Right cardiac atrium (tissue), 5 donors: ENCODE results near the gene GGA2. TPM values are rescaled to one million over a fixed set of nuclear protein-coding genes. Genes with fewer than 3 reads are reported as not detected.
"Not testable (repeated sequence)": the region's sequence is repeated elsewhere in the genome, so short reads cannot be mapped to it uniquely, and the experiment has no call there.

Experiments
- ATAC-seq, 2 donors: fragments of 200-7000 bp; cut with Tn5 transposase; one replicate each; pipeline versions ENCODE4 v1.8.0 to v1.9.1; 2020; ENCODE audit warnings: moderate library complexity in 2 of 2, mild to moderate bottlenecking in 1 of 2
- DNase-seq, 3 donors: peaks; one replicate each; pipeline ENCODE4 v3.0.0-alpha.2; 2020
- H3K27ac ChIP-seq: one replicate; pipeline ENCODE4 v1.5.1; 2013; ENCODE audit warnings: mild to moderate bottlenecking, low read length, control low read depth, moderate library complexity
- H3K27me3 ChIP-seq: one replicate; pipeline ENCODE4 v1.6.1; 2013; ENCODE audit not compliant: control insufficient read depth, insufficient read depth
- H3K4me1 ChIP-seq: one replicate; pipeline ENCODE4 v1.6.1; 2013; ENCODE audit warnings: low read length; ENCODE audit not compliant: control insufficient read depth, insufficient read depth
- H3K4me3 ChIP-seq: one replicate; pipeline ENCODE4 v1.5.1; 2013; ENCODE audit warnings: low read length, control low read depth
- H3K9me3 ChIP-seq: one replicate; pipeline ENCODE4 v1.6.1; 2013; ENCODE audit warnings: low read length; ENCODE audit not compliant: control insufficient read depth
- WGBS: extraction: QIAGEN DNeasy Blood & Tissue Kit; methylation state at CpG from one replicate; pipeline ENCODE4 v1.1.7; 2013; 5-methylcytosine and 5-hydroxymethylcytosine counted together
- intact Hi-C, 4 donors: fragments of 100-400 bp; cut with DNase I; formaldehyde crosslinking; loops; one replicate each; pipeline versions ENCODE4 v1.11.0 to v1.14.0; 2022 to 2023
- long read RNA-seq, 4 donors: library from polyadenylated mRNA; unstranded; transcript quantifications; one replicate each; pipeline ENCODE4 v2.0.0, GENCODE V29; 2020 to 2021
- polyA plus RNA-seq: library from polyadenylated mRNA; stranded (reverse); fragments of 200-250 nt; gene quantifications from one replicate; pipeline ENCODE4 v1.2.3, GENCODE V29; 2013
- total RNA-seq, 4 donors: library from RNA; stranded (reverse); fragmentation: NEBNext Ultra II Directional; extraction: Animal tissue kit (Norgen Biotek cat#: 25700); gene quantifications; one replicate each; pipeline ENCODE4 v1.2.1, GENCODE V29; 2021
- donor health status: healthy with polysubstance abuse.
- donor health status: DM: no; HTN: yes; CAD: no.
- donor health status: DM: no; HTN: no; CAD: no.
- donor health status: DM: no; HTN: yes; CAD: no; lungs with severe emphysema.
- donor health status: DM: yes; HTN: yes; CAD: no.

Gene GGA2
- 10 to 100 TPM; 49.0 to 67.2 (median 56.4) TPM for total RNA-seq
- 20.4 TPM for polyA plus RNA-seq
- long read RNA-seq, donor 1, full-length matches to known transcripts, result 67 of 90 reads
- long read RNA-seq, donor 1, partial matches to known transcripts, result 10 of 90 reads
- long read RNA-seq, donor 1, other reads (novel, unspliced or antisense), result 13 of 90 reads
- long read RNA-seq, donor 2, full-length matches to known transcripts, result 34 of 47 reads
- long read RNA-seq, donor 2, partial matches to known transcripts, result 4 of 47 reads
- long read RNA-seq, donor 2, other reads (novel, unspliced or antisense), result 9 of 47 reads
- long read RNA-seq, donor 3, full-length matches to known transcripts, result 71 of 106 reads
- long read RNA-seq, donor 3, partial matches to known transcripts, result 13 of 106 reads
- long read RNA-seq, donor 3, other reads (novel, unspliced or antisense), result 22 of 106 reads
- long read RNA-seq, donor 4, full-length matches to known transcripts, result 23 of 31 reads
- long read RNA-seq, donor 4, partial matches to known transcripts, result 4 of 31 reads
- long read RNA-seq, donor 4, other reads (novel, unspliced or antisense), result 4 of 31 reads

- ATAC-seq, result peak; percentile 95
- H3K4me1 ChIP-seq, result peaks cover 14% of the 10 kb centered on the region
- WGBS, result 2% methylated on average over 71 of the region's 71 CpGs
- peak; percentile 85 to 95 (median 94) for DNase-seq
- H3K4me3 ChIP-seq, result peak within 1 kb of the TSS; percentile 97
- intact Hi-C loops, result no loop called here
- H3K9me3 ChIP-seq, result no peaks in the 10 kb centered on the region
- peak within 1 kb of the TSS; percentile 69 for H3K27ac ChIP-seq
- no peaks in the 10 kb centered on the region for H3K27me3 ChIP-seq
Observed at GRCh38 chr16:23510164-23510914, at the start of gene GGA2. Gene GGA2, minus strand, starts transcription at chr16:23510494. Its CDS starts 83 bp downstream, at chr16:23510411.

- 1% methylated on average over 60 of the region's 60 CpGs for WGBS
- DNase-seq (no peak), ATAC-seq (no peak)
- intact Hi-C loops, result loop anchor here in 3 of 4 donors (2.0 to 5.0 kb wide), 2 partner anchors 39 kb away; partner anchors contain the start of gene NDUFAB1 (in 3 of the 3)
- Histone ChIP-seq H3K4me3 (peak overlapping the region; percentile 76), H3K9me3 (no peaks in the 10 kb centered on the region), H3K4me1 (peaks cover 6% of the 10 kb centered on the region), H3K27me3 (no peaks in the 10 kb centered on the region), H3K27ac (peak overlapping the region; percentile 61)
Observed at GRCh38 chr16:23557779-23558702, 47.7 kb upstream of the GGA2 start.

GRCh38 chr16:23556881-23557778, 46.8 kb upstream of the GGA2 start, which contains the start of the genes EARS2 and UBFD1:
Gene EARS2, minus strand, starts transcription at chr16:23557350. Its CDS starts 7 bp downstream, at chr16:23557343.
Gene UBFD1, plus strand, starts transcription at chr16:23557727. Its CDS starts 16 bp downstream, at chr16:23557743.
- peaks cover 6% of the 10 kb centered on the region for H3K4me1 ChIP-seq
- peak within 1 kb of the TSS; percentile 76 for H3K4me3 ChIP-seq
- H3K27ac ChIP-seq, result peak within 1 kb of the TSS; percentile 61
- 2% methylated on average over 65 of the region's 65 CpGs for WGBS
- H3K27me3 ChIP-seq, result no peaks in the 10 kb centered on the region
- DNase-seq, result peak; percentile 98 to 99 (median 99)
- H3K9me3 ChIP-seq, result no peaks in the 10 kb centered on the region
- intact Hi-C loops, result loop anchor here in 3 of 4 donors (2.0 to 5.0 kb wide), 2 partner anchors 40 kb away; partner anchors contain the start of gene NDUFAB1 (in 3 of the 3)
- peak; percentile 98 for ATAC-seq

GRCh38 chr16:23554536-23554935, 44.2 kb upstream of the GGA2 start:
- WGBS, result 85% methylated on average over 3 of the region's 3 CpGs
- Histone ChIP-seq H3K27me3 (no peaks in the 10 kb centered on the region), H3K4me1 (peaks cover 5% of the 10 kb centered on the region), H3K27ac (no peak overlapping the region), H3K4me3 (no peak overlapping the region), H3K9me3 (no peaks in the 10 kb centered on the region)
- no peak for ATAC-seq
- no peak for DNase-seq
- intact Hi-C loops, result no loop called here

GRCh38 chr16:23552161-23552560, 41.9 kb upstream of the GGA2 start:
- Histone ChIP-seq H3K9me3 (no peaks in the 10 kb centered on the region), H3K27me3 (no peaks in the 10 kb centered on the region), H3K27ac (no peak overlapping the region), H3K4me1 (peaks cover 2% of the 10 kb centered on the region), H3K4me3 (no peak overlapping the region)
- intact Hi-C loops, result no loop called here
- no peak for DNase-seq
- 83% methylated on average over 6 of the region's 6 CpGs for WGBS
- ATAC-seq, result no peak

- Histone ChIP-seq H3K4me1 (no peaks in the 10 kb centered on the region), H3K4me3 (no peak overlapping the region), H3K27ac (no peak overlapping the region), H3K9me3 (no peaks in the 10 kb centered on the region), H3K27me3 (no peaks in the 10 kb centered on the region)
- intact Hi-C loops, result no loop called here
- 98% methylated on average over 5 of the region's 5 CpGs for WGBS
- ATAC-seq, result no peak
- no peak for DNase-seq
Observed at GRCh38 chr16:23549938-23550337, 39.6 kb upstream of the GGA2 start.

GRCh38 chr16:23544436-23544835, 34.1 kb upstream of the GGA2 start:
- Histone ChIP-seq H3K27me3 (no peaks in the 10 kb centered on the region), H3K27ac (no peak overlapping the region), H3K4me1 (no peaks in the 10 kb centered on the region), H3K4me3 (no peak overlapping the region), H3K9me3 (no peaks in the 10 kb centered on the region)
- DNase-seq, result no peak
- WGBS, result 94% methylated on average over 14 of the region's 14 CpGs
- ATAC-seq, result no peak
- intact Hi-C loops, result no loop called here

GRCh38 chr16:23540817-23541178, 30.5 kb upstream of the GGA2 start:
- H3K9me3 ChIP-seq, DNase-seq, H3K27me3 ChIP-seq, ATAC-seq, H3K4me3 ChIP-seq, H3K4me1 ChIP-seq, H3K27ac ChIP-seq, intact Hi-C loops: not testable (repeated sequence)
- WGBS, result 93% methylated on average over 3 of the region's 3 CpGs

GRCh38 chr16:23539984-23540816, 29.9 kb upstream of the GGA2 start:
- intact Hi-C loops, result no loop called here
- ATAC-seq, result no peak

More at GRCh38 chr16:23539984-23540816, 29.9 kb upstream of the GGA2 start:
- Histone ChIP-seq H3K9me3 (no peaks in the 10 kb centered on the region), H3K4me3 (no peak overlapping the region), H3K27ac (no peak overlapping the region), H3K4me1 (no peaks in the 10 kb centered on the region), H3K27me3 (no peaks in the 10 kb centered on the region)
- DNase-seq, result no peak
- 95% methylated on average over 11 of the region's 11 CpGs for WGBS
